Measurements from ENCODE around the gene ZFAND3. TPM values are rescaled to one million over a fixed set of nuclear protein-coding genes. Genes with fewer than 3 reads are reported as not detected.

Gene ZFAND3
- total RNA-seq, 1 experiment from 2014 or later, result 22.2 TPM

DNA sequence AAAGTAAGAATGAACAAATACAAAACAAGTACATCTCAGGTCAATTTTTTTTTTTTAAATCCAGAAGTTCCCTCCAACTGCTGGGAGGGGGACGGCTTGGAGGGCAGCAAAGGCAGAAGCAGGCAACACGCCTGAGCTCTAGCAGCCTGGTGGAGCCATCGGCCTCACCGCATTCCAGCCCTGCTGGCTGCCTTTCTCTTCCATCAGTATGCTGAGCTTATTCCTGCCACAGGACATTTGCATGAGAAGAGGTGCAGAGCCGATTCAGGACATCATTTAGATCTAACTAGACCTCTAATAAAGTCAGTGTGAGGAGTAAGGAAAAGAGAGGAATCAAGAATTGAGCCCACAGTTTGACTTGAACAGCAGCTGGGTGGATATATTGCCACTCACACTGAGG is 318.8 kb downstream of the ZFAND3 start:
- Histone ChIP-seq H3K36me3 (ENCODE audit: low read depth, low read length) (no peaks in the 10 kb centered on the region), H3K9me3 (ENCODE audit: low read length) (no peaks in the 10 kb centered on the region), H4K20me1 (ENCODE audit: low read length) (no peaks in the 10 kb centered on the region; the same call in 1 of the 2 replicates), H3K27me3 (ENCODE audit: low read length) (no peaks in the 10 kb centered on the region), H3K4me2 (ENCODE audit: low read length) (no peak overlapping the region), H3K27ac (ENCODE audit: low read length) (no peak overlapping the region), H2AFZ (ENCODE audit: low read length) (no peak overlapping the region), H3K9me2 (replicated peaks; ENCODE audit: low read length) (no peaks in the 10 kb centered on the region), H3K79me2 (ENCODE audit: low read length) (no peaks in the 10 kb centered on the region), H3F3A (ENCODE audit: low read length, unreplicated experiment) (no peaks in the 10 kb centered on the region), H3K4me3 (ENCODE audit: low read length) (no peak overlapping the region), H3K9ac (ENCODE audit: low read length) (no peak overlapping the region), H3K4me1 (ENCODE audit: insufficient read depth, low read length) (peaks cover 11% of the 10 kb centered on the region)
- TF ChIP-seq EZH2 (IDR thresholded peaks at IDR 0.05; ENCODE audit: low read length, unreplicated experiment) (no peak), EZH2phosphoT487 (IDR thresholded peaks at IDR 0.05; ENCODE audit: borderline replicate concordance, low read length) (no peak)
- TF ChIP-seq, protein P1, sequence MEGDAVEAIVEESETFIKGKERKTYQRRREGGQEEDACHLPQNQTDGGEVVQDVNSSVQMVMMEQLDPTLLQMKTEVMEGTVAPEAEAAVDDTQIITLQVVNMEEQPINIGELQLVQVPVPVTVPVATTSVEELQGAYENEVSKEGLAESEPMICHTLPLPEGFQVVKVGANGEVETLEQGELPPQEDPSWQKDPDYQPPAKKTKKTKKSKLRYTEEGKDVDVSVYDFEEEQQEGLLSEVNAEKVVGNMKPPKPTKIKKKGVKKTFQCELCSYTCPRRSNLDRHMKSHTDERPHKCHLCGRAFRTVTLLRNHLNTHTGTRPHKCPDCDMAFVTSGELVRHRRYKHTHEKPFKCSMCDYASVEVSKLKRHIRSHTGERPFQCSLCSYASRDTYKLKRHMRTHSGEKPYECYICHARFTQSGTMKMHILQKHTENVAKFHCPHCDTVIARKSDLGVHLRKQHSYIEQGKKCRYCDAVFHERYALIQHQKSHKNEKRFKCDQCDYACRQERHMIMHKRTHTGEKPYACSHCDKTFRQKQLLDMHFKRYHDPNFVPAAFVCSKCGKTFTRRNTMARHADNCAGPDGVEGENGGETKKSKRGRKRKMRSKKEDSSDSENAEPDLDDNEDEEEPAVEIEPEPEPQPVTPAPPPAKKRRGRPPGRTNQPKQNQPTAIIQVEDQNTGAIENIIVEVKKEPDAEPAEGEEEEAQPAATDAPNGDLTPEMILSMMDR (conservative IDR thresholded peaks at IDR 0.05; ENCODE audit: low read depth, low read length), result no peak
- no peak for ATAC-seq
- intact Hi-C loops (cut with micrococcal nuclease), result no loop called here
- POLR2A ChIA-PET (ENCODE audit: unreplicated experiment), result no interaction called here
- DNase-seq, result no peak
- CTCF ChIA-PET, result no interaction called here
- no TSS peak for BruUV-seq (replicated peaks)

DNA sequence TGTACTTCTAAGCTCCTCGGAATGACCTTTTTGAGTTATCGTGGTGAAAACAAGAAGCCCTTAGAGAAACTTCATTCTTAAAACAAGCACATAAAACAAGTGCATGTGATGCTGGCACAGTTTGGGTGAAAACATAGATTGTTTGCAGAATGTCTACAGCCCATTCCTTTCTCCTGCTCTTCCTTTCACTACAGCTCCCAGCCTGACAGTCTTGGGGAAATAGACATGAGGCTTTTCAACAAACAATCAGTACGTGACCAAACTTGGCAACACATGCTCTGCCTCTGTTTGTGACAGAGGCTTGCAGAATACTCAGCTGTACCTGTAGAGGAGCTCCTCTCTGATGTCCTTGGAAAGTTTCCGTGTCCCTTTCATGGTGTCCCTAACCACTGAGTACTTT is 321.6 kb downstream of the ZFAND3 start:
- ChIA-PET CTCF (no interaction called here), POLR2A (ENCODE audit: unreplicated experiment) (no interaction called here)
- Histone ChIP-seq H3K36me3 (ENCODE audit: low read depth, low read length) (no peaks in the 10 kb centered on the region), H3K9ac (ENCODE audit: low read length) (no peak overlapping the region), H3K4me1 (ENCODE audit: insufficient read depth, low read length) (0 out of 2 replicates have a peak, but pooled peaks cover 4% of the 10 kb centered on the region), H3K9me2 (replicated peaks; ENCODE audit: low read length) (no peaks in the 10 kb centered on the region), H3K27me3 (ENCODE audit: low read length) (no peaks in the 10 kb centered on the region), H3K9me3 (ENCODE audit: low read length) (no peaks in the 10 kb centered on the region), H3F3A (ENCODE audit: low read length, unreplicated experiment) (no peaks in the 10 kb centered on the region), H4K20me1 (ENCODE audit: low read length) (no peaks in the 10 kb centered on the region), H3K27ac (ENCODE audit: low read length) (no peak overlapping the region), H2AFZ (ENCODE audit: low read length) (no peak overlapping the region), H3K4me3 (ENCODE audit: low read length) (no peak overlapping the region), H3K79me2 (ENCODE audit: low read length) (no peaks in the 10 kb centered on the region), H3K4me2 (ENCODE audit: low read length) (no peak overlapping the region)
- BruUV-seq (replicated peaks), result no TSS peak
- DNase-seq (no peak), ATAC-seq (no peak)
- no peak for TF ChIP-seq EZH2 (IDR thresholded peaks at IDR 0.05; ENCODE audit: low read length, unreplicated experiment)
- TF ChIP-seq, protein P1 (conservative IDR thresholded peaks at IDR 0.05; ENCODE audit: low read depth, low read length), result no peak
- TF ChIP-seq EZH2phosphoT487 (IDR thresholded peaks at IDR 0.05; ENCODE audit: borderline replicate concordance, low read length), result no peak
- intact Hi-C loops (cut with micrococcal nuclease), result no loop called here

DNA sequence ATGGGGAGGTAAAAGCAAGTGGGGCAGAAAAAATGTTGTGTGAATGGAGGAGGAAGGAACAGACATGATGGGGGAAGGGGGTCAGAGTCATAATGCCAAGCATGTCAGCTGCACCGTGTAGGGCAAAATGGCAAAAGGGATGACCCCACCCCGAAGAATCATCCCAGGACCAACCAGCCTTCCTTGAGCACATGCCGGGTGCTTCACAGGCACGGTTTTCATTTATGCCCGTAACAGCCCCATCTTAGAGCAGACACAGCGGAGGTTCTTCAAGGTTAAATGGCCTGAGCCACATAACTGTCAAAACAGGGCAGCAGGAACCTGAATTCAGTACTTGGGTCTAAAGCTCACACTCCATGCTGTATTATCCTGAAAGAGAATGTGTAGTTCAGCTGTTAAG is 322.2 kb downstream of the ZFAND3 start:
- intact Hi-C loops (cut with micrococcal nuclease), result no loop called here
- H2AFZ ChIP-seq (ENCODE audit: low read length), result no peak overlapping the region
- TF ChIP-seq EZH2phosphoT487 (IDR thresholded peaks at IDR 0.05; ENCODE audit: borderline replicate concordance, low read length) (no peak), EZH2 (IDR thresholded peaks at IDR 0.05; ENCODE audit: low read length, unreplicated experiment) (no peak)
- TF ChIP-seq, protein P1 (conservative IDR thresholded peaks at IDR 0.05; ENCODE audit: low read depth, low read length), result no peak
- H3K36me3 ChIP-seq (ENCODE audit: low read depth, low read length), result no peaks in the 10 kb centered on the region
- ATAC-seq (no peak), DNase-seq (no peak)
- no peak overlapping the region for H3K4me2 ChIP-seq (ENCODE audit: low read length)
- H3K4me3 ChIP-seq (ENCODE audit: low read length), result no peak overlapping the region
- CTCF ChIA-PET, result no interaction called here
- H3K27me3 ChIP-seq (ENCODE audit: low read length), result no peaks in the 10 kb centered on the region
- H3K27ac ChIP-seq (ENCODE audit: low read length), result no peak overlapping the region
- no peaks in the 10 kb centered on the region for H4K20me1 ChIP-seq (ENCODE audit: low read length)
- 0 out of 2 replicates have a peak, but pooled peaks cover 4% of the 10 kb centered on the region for H3K4me1 ChIP-seq (ENCODE audit: insufficient read depth, low read length)
- H3K79me2 ChIP-seq (ENCODE audit: low read length), result no peaks in the 10 kb centered on the region
- H3K9me3 ChIP-seq (ENCODE audit: low read length), result no peaks in the 10 kb centered on the region
- no peaks in the 10 kb centered on the region for H3F3A ChIP-seq (ENCODE audit: low read length, unreplicated experiment)
- BruUV-seq (replicated peaks), result no TSS peak
- H3K9ac ChIP-seq (ENCODE audit: low read length), result no peak overlapping the region
- POLR2A ChIA-PET (ENCODE audit: unreplicated experiment), result interaction anchor here (0.6 kb wide), 1 partner anchor 49 kb away, joined by 3 read pairs; no protein-coding TSS in a partner anchor
- no peaks in the 10 kb centered on the region for H3K9me2 ChIP-seq (replicated peaks; ENCODE audit: low read length)

Data from PC-3 (cell line).